LHCN-M2 (cell line): ENCODE results near the gene RASSF4. TPM values are rescaled to one million over a fixed set of nuclear protein-coding genes. Genes with fewer than 3 reads are reported as not detected.
A peak's percentile ranks its signal among the peaks of the same experiment; 100 is the strongest.

Source experiments
- DNase-seq: peaks from one replicate; pipeline ENCODE4 v3.0.0-alpha.2; 2012; ENCODE audit warnings: low read depth
- polyA plus RNA-seq: library from polyadenylated mRNA; unstranded; fragments of >200 nt; gene quantifications from one replicate; pipeline ENCODE4 v1.2.1, GENCODE V29; 2012; ENCODE audit warnings: missing spikeins
- total RNA-seq: library from RNA; depleted of rRNA; stranded (reverse); fragments of >200 nt; gene quantifications from 2 replicates; pipeline ENCODE4 v1.2.3, GENCODE V29; 2014; rRNA removed

The RASSF4 gene
- total RNA-seq: 16.9 and 29.5 TPM in 2 replicates
- 14.2 TPM for polyA plus RNA-seq

- DNase-seq: peak; percentile 84
Measured at GRCh38 chr10:44959247-44960087, at the start of gene RASSF4. Gene RASSF4, plus strand, starts transcription at chr10:44959802. Its CDS starts 10,401 bp downstream, at chr10:44970203.

GRCh38 chr10:44909910-44910309, 49.7 kb upstream of the RASSF4 start:
- no peak for DNase-seq

- DNase-seq: no peak
Measured at GRCh38 chr10:44910602-44911001, 49.0 kb upstream of the RASSF4 start.

- DNase-seq: no peak
Measured at GRCh38 chr10:44911081-44911540, 48.5 kb upstream of the RASSF4 start, which contains the start of gene TMEM72. Gene TMEM72, plus strand, starts transcription at chr10:44911337. Its CDS starts 176 bp downstream, at chr10:44911513.

GRCh38 chr10:44911951-44912350, 47.7 kb upstream of the RASSF4 start:
- DNase-seq: no peak

- no peak for DNase-seq
Measured at GRCh38 chr10:44913350-44914081, 46.1 kb upstream of the RASSF4 start.

GRCh38 chr10:44914891-44915290, 44.7 kb upstream of the RASSF4 start:
- no peak for DNase-seq

GRCh38 chr10:44916429-44916828, 43.2 kb upstream of the RASSF4 start:
- no peak for DNase-seq

- DNase-seq: peak; percentile 13
Measured at GRCh38 chr10:44917848-44918247, 41.8 kb upstream of the RASSF4 start.

GRCh38 chr10:44920252-44920651, 39.4 kb upstream of the RASSF4 start:
- no peak for DNase-seq

GRCh38 chr10:44921061-44921460, 38.5 kb upstream of the RASSF4 start:
- no peak for DNase-seq

- no peak for DNase-seq
Measured at GRCh38 chr10:44921506-44921905, 38.1 kb upstream of the RASSF4 start.

- DNase-seq: no peak
Measured at GRCh38 chr10:44922021-44922420, 37.6 kb upstream of the RASSF4 start.

GRCh38 chr10:44922796-44923545, 36.6 kb upstream of the RASSF4 start:
- no peak for DNase-seq

- DNase-seq: no peak
Measured at GRCh38 chr10:44923611-44924010, 36.0 kb upstream of the RASSF4 start.

GRCh38 chr10:44924261-44925040, 35.2 kb upstream of the RASSF4 start:
- no peak for DNase-seq

- no peak for DNase-seq
Measured at GRCh38 chr10:44925224-44925623, 34.4 kb upstream of the RASSF4 start.

- no peak for DNase-seq
Measured at GRCh38 chr10:44925811-44926750, 33.5 kb upstream of the RASSF4 start.

- DNase-seq: no peak
Measured at GRCh38 chr10:44926751-44927351, 32.8 kb upstream of the RASSF4 start.
